Measurements from ENCODE around the gene EVC.

DNA sequence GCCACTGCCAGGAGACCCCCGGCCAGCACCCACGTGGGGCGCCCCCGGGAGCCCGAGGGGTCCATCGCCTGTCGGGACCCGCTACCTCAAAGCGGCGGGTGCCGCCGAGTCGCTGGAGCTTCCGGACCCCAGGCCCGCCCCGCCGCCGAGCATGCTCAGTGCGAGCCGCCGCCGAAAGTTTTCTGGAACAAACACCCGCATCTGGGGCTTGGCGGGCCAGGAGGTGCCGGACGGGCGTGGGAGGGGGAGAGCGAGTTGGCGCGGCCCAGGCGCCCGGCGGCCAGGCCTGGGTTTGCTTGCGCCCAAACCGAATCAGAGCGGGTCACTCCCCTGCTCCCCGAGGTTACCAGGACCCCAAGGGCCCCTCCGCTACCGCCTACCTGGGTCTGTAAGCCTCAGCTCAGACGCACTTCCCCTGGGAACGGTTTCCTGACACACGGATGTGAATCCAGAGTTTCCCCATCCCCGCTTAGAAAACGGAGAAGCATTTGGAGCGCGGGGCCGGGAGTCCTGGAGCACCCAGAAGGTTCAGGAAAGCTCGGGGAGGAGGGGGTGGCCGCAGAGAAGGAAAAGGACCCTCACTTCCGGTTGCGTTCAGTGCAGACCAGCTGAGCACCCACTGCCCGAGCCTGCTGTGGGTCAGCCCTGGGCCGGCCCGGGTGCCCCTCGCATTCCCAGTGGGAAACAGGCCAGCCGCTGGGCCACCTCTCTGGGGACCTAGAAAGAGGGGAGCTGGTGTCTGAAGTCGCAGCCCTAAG is 2.4 kb upstream of the EVC start, which contains the start of gene EVC2:
- TF ChIP-seq, protein P1, sequence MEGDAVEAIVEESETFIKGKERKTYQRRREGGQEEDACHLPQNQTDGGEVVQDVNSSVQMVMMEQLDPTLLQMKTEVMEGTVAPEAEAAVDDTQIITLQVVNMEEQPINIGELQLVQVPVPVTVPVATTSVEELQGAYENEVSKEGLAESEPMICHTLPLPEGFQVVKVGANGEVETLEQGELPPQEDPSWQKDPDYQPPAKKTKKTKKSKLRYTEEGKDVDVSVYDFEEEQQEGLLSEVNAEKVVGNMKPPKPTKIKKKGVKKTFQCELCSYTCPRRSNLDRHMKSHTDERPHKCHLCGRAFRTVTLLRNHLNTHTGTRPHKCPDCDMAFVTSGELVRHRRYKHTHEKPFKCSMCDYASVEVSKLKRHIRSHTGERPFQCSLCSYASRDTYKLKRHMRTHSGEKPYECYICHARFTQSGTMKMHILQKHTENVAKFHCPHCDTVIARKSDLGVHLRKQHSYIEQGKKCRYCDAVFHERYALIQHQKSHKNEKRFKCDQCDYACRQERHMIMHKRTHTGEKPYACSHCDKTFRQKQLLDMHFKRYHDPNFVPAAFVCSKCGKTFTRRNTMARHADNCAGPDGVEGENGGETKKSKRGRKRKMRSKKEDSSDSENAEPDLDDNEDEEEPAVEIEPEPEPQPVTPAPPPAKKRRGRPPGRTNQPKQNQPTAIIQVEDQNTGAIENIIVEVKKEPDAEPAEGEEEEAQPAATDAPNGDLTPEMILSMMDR (IDR thresholded peaks at IDR 0.05), result no peak
- TF ChIP-seq POLR2A (IDR thresholded peaks at IDR 0.05), result peak; percentile 26 to 65
